HG03469 (cell line): ENCODE measurements around the gene CT55.
"Not testable (repeated sequence)": the region's sequence is repeated elsewhere in the genome, so short reads cannot be mapped to it uniquely, and the experiment has no call there.

ENCODE experiments used
- ATAC-seq: cut with Tn5 transposase; IDR thresholded peaks from one replicate; pipeline ENCODE4 v1.9.1; 2021; ENCODE audit warnings: mild to moderate bottlenecking, moderate library complexity, moderate number of reproducible peaks; ENCODE audit not compliant: unreplicated experiment

Gene CT55, protein sequence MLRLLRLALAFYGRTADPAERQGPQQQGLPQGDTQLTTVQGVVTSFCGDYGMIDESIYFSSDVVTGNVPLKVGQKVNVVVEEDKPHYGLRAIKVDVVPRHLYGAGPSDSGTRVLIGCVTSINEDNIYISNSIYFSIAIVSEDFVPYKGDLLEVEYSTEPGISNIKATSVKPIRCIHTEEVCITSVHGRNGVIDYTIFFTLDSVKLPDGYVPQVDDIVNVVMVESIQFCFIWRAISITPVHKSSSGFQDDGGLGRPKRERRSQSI

DNA sequence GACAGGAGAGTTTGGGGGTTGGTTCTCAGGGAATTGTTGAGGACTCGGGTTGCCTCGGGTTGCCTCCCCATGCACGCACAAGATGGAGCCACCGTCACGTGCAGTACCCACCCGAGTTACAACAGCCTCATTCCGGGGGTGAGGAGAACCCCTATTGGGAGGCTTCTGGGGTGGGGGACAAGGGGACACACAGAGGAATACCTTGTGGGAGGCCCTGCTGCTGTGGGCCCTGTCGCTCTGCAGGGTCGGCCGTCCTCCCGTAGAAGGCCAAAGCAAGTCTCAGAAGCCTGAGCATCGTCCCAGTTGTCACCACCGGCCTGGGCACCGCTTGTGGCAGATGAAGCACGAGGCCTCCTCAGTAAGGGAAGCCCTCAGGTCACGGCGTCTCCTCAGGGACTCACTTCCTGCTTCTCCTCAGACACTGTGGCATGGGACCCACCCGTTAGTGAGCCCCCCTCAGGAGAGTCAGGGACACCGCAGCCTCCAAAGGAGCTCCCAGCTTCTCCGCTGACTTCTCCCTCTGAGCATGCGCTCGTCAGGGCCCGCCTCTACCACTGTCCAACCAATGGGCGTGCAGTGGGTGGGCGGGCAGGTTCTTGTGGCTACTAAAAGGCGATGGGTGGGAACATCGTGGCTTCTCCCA lies at the start of gene CT55:
TSS of gene CT55 (minus strand) at position 522 of the 643 bp plus-strand sequence. CDS start at position 295, 227 bp downstream.
- no peak for ATAC-seq

DNA sequence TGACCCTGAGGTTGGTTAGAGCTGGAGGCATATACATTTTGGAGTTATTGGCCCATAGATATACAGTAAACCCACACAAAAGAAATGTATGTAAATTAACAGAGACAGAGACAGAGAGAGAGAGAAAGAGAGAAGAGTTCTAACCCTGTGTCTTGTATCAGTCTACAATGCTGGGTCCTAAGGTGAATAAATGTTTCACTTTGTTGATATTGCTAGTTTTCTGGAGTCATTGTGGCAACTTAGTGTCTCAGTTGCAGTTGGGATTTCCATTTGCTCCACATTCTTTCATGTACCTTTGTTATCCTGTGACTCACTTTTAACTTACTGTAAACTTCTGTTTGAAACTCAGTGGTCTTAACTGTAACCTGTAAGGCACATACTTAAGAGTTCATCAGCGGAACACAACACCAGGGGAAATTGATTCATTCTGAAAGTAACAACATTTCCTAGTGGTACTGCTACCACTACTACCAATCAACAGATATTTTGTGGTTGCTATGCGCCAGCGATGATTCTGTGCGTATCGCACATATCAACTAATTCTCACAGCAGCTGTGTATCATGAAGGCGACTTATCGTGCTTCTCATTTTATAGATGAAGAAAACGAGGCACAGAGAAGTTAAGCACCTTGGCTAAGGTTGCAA lies 42.1 kb upstream of the CT55 start:
- no peak for ATAC-seq

DNA sequence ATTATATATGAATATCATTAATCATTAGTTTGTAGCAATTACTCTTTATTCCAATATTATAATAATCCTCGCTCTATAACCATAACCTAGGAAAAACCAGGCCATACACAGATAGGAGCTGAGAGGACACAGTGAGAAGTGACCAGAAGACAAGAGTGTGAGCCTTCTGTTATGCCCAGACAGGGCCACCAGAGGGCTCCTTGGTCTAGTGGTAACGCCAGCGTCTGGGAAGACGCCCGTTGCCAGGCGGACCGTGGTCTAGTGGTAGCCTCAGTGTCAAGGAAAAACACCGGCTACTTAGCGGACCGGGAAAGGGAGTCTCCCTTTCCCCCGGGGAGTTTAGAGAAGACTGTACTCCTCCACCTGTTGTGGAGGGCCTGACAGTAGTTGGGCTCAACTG lies 35.2 kb upstream of the CT55 start:
- ATAC-seq, result not testable (repeated sequence)

DNA sequence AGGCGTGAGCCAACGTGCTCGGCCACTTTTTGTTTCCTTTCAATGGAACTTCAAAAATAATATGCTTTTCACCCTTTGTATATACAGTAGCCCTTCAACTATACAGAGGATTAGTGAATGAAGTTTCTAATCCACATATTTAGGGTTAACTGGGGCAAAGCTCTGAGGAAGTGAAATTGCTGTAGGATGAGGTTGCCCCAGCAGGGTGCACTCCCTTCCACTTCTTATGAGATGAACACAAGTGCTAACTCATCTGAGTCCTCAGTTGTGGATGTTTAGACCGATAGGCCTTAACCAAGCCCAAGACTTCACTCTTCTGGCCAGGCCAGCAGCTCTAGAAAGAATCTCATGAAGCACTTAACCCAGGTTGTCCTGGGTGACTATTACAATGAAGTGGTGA lies 29.1 kb upstream of the CT55 start:
- no peak for ATAC-seq

DNA sequence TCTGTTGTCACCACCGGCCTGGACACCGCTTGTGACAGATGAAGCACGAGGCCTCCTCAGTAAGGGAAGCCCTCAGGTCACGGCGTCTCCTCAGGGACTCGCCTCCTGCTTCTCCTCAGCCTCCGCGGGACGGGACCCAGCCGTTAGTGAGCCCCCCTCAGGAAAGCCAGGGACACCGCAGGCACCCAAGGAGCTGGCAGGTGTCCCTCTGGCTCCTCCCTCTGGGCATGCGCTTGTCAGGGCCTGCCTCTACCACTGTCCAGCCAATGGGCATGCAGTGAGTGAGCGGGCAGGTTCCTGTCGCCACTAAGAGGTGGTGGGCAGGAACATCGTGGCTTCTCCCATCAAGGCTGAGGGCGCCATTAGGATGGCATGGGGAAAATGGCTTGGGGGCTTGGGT lies 23.5 kb upstream of the CT55 start:
- ATAC-seq, result no peak

DNA sequence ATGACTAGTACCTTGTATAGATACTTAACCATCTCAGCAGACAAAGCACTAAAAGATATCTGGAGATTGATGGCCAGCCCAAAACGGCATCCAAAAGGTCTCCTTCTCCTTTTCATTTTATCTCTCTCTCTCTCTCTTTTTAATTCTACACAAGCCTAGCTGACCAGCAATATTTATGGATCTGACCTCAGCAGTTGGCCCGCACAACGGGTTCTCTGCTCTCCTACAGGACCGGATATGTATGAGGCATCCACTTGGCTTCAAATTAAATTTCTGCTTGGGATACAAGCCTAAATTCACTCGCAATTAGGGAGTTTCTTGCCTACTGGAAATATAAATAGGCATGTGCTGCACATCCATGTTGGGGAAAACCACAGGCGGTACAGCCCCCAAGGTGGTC lies 22.5 kb upstream of the CT55 start:
- ATAC-seq, result no peak

DNA sequence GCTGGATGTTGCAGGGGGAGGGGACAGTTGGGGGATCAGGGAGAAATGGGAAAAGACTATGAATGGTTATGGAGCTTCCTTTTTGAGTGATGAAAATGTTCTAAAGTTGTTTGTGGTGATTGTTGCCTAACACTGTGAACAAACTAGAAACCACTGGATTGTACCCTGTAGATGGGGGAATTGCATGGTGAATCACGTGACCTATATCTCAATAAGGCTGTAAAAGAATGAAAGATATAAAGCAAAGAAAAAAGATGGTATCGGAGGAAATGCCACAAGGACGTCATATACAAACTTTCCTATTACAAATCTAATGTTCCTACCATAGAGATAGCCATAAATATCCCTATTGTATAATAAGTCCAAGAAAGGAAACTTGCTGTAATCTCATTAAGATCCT lies 20.6 kb upstream of the CT55 start:
- no peak for ATAC-seq

DNA sequence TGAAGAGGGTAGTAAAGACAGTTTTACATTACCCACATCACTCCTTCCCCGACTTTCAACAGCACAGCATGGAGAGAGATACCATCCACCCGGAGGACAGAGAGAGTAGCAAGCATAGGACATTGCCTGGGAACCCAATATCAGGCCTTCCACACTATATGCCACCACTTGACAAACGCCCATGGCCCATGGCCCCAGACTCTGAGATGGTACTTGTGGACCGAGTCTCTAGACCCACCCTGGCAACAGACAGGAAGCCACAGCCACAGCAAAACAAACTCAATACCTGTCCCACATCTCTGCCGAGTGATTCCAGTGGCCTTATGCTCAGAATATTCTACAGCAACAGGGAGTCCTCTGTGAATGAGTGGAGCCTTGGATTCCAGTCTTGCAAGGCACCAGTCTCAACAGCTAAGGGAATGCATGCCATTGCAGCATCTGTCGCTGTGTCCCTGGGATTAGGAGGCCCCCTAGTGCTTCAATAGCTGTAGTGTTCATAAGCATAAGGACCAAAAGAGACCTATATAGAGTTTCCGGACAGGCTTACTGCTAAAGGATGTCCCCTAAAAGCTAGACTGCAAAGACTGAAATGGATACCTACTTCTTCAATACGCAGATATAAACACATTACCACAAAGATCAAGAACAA lies 14.7 kb upstream of the CT55 start:
- peak; percentile 81 for ATAC-seq

DNA sequence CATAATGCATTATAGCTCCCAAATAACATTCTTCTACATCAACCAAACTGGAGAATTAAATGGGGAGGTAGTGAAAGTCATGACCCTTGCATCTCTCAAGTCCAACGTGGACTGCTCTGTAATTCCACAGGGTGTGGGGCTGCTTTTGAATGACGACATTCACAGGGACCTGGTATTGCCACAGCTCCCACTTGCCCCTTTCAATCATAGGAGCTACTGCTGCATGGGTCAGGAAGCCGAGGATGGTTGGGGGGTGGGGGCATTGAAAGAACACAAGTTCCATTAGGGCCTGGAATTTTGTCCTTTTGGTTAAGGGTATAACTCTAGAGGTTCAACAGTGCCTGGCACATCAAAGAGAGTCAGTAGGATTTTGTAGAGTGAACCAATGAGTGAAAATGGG lies 7.4 kb upstream of the CT55 start:
- ATAC-seq, result no peak

DNA sequence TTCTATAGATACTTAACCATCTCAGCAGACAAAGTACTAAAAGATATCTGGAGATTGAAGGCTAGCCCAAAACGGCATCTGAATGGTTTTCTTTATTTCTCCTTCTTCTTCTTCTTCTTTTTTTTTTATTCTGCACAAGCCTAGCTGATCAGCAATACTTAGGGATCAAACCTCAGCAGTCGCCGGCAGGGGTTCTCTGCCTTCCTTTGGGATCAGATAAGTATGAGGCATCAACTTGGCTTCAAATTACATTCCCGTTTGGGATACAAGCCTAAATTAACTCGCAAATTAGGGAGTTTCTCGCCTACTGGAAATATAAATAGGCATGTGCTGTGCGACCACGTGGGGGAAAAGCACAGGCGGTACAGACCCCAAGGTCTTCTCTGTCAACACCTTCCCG lies 730 bp downstream of the CT55 start:
- ATAC-seq, result no peak

DNA sequence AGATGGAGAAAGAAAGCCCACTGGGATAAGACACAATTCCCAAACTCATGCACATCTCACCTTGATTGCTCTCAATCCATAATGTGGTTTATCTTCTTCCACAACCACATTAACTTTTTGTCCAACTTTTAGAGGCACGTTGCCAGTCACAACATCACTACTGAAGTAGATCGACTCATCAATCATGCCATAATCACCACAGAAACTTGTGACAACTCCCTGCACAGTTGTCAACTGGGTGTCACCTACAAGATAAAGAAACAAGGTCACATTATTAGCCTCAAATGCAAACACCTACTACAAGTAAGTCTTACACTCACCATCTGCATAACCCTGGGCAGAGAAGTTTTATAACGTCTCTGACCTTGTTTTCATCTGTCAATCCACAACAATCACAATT lies 1.7 kb downstream of the CT55 start:
- not testable (repeated sequence) for ATAC-seq

DNA sequence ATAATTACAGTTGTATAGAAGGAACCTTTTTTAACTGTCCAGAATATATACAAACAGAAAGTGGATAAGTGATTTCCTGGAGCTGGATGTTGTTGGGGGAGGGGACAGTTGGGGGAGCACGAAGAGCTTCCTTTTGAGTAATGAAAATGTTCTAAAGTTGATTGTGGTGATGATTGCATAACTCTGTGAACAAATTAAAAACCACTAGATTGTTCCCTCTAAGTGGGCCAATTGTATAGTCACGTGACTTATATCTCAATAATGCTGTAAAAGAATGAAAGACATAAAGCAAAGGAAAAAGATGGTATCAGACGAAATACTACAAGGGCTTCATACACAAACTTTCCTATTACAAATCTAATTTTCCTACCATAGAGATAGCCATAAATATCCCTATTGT lies 2.7 kb downstream of the CT55 start:
- no peak for ATAC-seq

DNA sequence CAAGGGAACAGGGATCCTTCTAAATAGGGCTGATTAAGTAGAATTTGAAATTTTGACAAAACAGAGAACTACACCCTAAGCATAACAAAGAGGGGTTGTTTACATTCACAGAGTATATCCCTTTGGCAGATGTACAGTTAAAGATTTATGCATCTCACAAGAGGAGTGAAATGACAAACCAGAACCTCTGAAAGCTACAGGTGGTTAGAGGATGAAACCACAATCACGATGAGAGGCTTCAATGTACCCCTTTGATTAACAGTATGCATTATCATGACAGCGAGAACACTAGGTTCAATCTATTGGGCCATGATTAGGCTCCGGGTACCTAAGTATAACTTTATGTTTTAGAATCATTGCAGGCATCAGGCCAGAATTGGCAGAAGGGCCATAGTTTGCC lies 16.5 kb downstream of the CT55 start:
- ATAC-seq, result not testable (repeated sequence)

DNA sequence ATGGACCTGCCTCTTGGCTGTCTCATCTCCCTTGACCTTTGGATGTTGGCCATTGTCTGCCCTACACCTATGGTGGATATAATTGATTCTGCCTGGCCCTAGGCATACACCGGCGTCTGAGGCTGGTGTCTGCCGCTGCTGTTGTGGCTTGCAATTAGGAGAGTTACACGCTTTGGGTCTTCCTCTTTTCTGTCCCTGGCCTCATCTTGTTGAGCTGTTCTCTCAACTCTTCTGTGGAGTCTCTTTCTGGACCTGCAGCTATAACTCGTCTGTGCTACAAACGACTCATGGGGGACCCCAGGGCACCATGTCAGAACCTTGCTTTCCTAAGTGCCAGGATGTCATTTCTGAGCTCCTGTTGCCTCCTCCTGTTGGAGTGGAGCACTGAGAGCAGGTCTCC lies 45.1 kb downstream of the CT55 start:
- not testable (repeated sequence) for ATAC-seq

DNA sequence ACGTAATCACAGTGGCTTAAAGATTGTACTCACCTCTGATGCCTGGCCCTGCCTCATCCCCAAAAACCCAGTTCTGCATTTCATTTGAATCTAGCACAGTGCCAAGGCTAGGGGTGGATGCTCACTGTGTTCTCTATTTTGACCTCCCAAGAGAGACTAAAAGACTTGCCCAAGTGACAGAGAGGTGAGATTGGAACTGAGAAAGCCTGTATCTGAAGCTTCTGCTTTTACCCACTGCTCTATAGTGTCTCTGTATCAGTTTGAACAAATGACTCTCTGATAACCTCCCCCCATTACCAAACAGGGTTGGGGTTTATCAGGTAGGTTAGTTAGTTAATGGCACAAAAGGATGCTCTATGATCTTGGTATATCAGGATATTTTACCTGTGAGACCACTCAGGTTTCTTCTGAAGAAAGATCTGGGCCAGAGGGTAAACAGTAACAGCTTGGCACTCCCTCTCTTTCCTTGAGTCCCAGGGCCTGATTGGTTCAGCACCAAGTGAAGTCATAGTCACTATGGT lies 51.1 kb downstream of the CT55 start, which contains the start of gene ETDB:
TSS of gene ETDB (minus strand) at position 471 of the 521 bp plus-strand sequence. CDS start 1,265 bp downstream, outside the sequence.
- not testable (repeated sequence) for ATAC-seq

DNA sequence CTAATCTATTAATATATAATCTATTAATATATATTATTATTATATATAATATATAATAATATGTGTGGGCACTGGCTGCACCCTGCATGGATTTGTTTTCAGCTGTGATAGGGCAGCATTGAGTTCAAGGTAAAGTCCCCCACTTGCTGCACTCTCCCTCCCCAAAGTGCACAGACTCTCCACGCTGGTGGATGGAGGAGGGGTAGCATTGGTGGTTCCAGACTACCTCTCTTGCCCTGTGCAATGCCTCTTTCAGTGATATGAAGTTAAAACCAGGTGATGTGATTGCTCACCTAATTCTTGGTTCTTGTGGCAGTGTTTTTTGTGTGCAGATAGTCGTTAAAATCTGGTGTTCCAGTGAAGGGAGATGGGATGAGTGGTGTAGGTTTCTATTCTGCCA lies 55.1 kb downstream of the CT55 start:
- ATAC-seq, result not testable (repeated sequence)

DNA sequence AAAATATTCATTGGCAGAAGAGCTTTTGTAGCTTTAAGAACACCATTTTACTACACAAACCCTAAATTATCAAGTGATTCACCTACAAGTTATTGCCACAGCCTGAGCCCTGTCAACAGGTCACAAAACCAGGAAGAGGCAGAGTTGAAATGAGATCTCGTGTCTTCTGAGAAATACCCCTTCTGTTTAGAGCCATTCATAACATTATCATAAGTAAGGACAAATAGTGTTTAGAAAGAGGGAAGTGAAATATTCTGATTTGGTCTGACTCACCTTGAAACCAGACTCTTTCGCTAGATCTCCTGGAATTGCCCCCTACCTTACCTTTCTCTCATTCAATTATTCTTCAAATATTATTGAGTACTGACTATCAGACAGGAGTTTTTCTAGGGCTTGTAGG lies 56.8 kb downstream of the CT55 start:
- peak; percentile 97 for ATAC-seq

DNA sequence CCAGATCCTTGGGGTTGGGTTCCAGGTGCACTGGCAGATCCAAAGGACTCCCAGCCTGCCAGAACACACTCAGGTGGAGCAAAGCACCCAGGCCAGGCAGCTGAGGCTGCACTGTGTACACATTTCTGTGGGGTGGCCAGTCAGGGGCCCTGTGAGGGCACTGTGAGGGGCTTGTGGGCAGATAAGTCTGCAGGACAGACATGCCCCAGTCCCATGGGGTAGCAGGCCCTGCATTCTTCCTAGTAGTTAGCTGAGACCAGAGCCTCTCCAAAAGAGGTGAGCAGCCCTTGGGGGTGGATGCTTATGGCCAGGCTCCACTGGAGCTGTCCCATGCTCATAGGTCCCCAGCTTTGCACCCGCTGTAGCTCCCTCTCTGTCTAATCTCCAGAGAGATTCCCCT lies 58.5 kb downstream of the CT55 start:
- no peak for ATAC-seq

DNA sequence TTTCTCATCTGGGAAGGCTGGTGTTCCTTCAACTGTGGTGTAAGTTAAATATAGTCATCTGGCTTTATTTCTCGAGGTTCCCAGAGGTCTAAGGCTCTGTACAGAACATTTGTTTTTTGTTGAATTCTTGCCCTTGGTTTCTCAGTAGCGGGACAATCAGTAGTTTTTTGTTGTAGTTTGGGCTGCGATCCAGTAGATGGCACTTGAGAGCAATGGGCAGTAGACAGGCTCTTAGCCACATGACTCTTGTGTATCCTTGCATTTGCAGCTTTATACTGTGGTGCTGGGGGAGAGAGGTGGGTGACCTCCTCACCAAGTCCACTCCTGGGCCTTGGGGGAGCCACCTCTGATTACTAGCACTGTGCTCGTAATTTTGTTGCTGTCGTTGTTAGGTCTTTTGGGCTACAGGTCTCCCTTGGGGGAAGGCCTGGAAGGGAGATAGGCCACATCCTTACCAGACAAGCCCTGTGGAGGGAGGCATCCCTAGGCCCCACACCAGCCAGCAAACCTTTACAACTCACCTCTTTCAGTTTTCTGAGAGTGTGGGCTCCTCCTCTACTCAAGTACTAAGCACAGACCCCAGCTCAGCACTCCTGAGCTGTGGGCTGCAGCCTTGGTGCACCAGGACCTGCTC lies 59.0 kb downstream of the CT55 start:
- ATAC-seq, result no peak

DNA sequence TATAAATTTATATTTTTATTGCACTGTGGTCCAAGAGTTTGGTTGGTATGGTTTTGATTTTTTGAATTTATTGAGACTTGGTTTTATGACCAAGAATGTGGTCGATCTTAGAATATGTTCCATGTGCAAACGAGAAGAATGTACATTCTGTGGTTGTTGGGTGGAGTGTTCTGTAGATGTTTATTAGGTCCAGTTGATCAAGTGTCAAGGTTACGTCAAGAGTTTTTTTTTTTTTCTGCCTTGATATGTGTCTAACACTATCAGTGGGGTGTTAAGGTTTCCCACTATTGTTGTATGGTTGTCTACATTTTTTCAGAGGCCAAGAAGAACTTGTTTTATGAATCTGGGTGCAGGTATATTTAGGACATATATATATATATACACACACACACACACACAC lies 61.6 kb downstream of the CT55 start:
- no peak for ATAC-seq
